Stimulated activated CD4-positive, alpha-beta T cell treated with anti-CD3 and anti-CD28 coated beads, TNF-alpha, amount 100 ng/mL, for 48 hours (primary cell): ENCODE results near the gene COL1A1.

Experiments used
- DNase-seq, 3 donors: peaks; one replicate each; pipeline ENCODE4 v3.0.0-alpha.2; 2020; ENCODE audit warnings: low read depth in 3 of 3

COL1A1 gene

GRCh38 chr17:50186661-50187393, 14.6 kb downstream of the COL1A1 start:
- no peak for DNase-seq

GRCh38 chr17:50185631-50186471, 15.6 kb downstream of the COL1A1 start:
- no peak for DNase-seq

GRCh38 chr17:50184611-50185398, 16.6 kb downstream of the COL1A1 start:
- DNase-seq: no peak

DNA sequence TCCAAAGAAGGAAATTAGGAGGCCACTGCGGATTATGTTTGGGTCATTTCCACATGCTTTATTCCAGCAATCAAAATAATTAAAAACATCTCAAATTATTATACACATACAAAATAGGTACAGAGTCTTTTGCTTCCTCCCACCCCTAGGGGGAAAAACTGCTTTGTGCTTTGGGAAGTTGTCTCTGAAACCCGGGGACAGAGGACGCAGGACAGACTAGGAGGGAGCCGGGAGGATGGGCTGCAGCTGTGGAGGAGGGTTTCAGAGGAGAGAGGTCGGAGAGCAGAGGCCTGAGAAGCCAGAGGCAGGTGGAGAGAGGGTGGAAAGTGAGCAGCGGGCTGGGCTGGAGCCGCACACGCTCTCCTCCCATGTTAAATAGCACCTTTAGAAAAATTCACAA, 17.4 kb downstream of the COL1A1 start:
- no peak for DNase-seq

DNA sequence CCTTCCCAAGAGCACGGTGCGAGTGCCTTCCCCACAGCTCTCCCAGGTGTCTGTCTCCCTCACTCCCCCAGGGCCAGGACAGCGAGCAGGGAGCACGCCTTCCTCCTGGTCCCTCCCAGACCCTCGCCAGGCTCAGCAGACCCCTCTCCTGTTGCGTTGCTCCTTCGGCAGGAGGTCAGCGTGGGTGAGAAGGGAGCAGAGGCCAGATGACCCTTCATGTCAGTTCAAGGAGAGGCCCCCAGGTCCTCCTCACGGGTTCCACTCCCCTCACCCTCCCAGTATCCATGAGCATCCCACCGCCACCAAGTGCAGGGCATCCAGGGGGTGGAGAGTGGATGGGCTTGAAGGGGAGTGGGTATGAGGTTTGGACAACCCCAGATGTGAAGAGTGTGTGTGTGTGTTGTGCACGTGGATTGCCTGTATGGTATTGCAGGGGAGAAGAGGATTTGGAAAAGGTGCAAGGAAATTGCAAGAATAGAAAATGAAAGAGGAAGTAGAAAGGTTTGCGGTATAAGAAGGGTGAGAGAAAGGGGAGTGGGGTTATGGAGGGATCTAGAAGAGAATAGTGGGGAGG, 17.9 kb downstream of the COL1A1 start:
- DNase-seq: no peak

- DNase-seq: no peak
Observed at GRCh38 chr17:50182783-50183420, 18.5 kb downstream of the COL1A1 start.

DNA sequence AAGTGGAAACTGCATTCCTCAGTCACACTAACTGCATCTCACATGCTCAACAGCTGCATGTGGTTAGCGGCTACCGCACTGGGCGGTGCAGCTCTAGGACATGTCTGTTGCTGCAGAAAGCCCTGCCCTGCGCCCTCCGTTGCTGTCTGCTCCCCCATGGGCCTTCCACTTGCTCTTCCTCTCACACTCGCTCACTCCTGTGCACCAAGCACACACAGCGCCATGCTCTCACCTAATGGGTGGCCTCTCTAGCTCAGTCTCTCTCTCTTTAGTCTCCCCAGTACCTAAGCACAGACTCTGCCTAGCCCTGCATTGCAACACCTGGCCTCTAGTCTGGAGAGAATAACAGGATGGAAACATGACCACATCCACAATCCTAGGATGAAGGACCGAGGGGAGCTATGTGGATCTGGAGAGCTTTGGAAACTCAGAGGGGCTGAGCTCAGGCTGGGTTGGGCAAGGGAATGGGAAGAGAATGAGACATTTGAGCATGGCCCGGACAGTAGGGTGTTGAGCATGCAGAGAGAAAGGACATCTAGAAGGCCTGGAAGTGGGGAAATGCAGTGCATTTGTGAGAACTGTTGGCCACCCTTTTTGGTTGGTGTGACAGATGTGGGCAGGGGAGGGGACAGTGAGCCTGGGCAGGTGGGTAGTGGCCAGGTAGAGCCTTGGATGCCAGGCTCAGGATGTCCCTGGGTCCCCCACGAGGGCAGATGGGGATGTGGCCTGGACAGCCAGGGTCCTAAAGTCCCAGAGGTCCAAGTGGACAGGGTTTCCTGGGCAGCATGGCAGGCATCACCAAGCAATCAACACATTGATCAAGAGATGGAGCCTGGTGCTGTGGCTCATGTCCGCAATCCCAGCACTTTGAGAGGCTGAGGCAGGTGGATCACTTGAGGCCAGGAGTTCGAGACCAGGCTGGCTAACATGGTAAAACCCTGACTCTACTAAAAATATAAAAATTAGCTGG, 19.6 kb downstream of the COL1A1 start:
- no peak for DNase-seq

GRCh38 chr17:50181144-50181543, 20.3 kb downstream of the COL1A1 start:
- DNase-seq: no peak

- DNase-seq: no peak
Observed at GRCh38 chr17:50180620-50181019, 20.8 kb downstream of the COL1A1 start.

GRCh38 chr17:50180111-50180510, 21.3 kb downstream of the COL1A1 start:
- DNase-seq: no peak

DNA sequence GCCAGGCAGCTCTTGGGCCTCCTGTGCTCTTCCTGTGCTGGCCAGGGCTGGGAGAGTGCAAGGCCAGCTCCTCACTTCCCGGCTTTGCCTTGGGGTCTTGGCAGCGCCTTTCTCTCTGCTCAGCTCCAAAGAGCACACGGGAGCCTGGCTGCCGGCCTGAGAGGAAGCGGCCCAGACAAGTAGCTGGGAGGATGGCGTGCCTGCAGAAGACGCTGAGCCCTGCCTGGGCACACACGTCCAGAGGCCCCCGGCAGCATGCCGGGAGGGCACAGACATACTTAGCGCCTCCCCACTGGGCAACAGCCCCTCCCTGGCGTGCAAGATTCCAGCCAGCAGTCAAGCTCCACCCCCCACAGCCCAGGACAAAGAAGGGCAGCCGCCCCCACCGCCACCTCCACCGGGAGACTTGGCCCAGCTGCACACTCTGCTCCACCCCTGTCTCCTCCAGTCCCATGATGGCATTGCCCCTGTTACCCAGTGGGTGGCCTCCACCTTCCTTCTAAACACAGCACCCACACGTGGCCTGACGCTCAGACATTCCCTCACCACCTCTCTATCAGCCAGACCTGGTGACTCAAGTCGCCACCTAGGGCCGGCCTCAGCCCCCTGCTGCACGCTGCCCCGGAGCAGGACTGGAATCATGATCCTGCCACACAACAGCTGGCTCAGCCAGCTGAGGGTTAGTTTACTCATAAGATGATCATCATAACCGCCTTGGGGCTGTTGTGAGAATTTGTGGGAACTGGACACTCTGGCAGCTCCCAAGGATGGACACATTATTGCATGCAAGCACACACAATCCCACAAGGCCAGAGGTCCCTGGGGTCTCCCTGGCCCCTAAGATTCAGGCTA, 23.2 kb downstream of the COL1A1 start:
- peak in 1 of 3 donors; percentile 15 for DNase-seq

DNA sequence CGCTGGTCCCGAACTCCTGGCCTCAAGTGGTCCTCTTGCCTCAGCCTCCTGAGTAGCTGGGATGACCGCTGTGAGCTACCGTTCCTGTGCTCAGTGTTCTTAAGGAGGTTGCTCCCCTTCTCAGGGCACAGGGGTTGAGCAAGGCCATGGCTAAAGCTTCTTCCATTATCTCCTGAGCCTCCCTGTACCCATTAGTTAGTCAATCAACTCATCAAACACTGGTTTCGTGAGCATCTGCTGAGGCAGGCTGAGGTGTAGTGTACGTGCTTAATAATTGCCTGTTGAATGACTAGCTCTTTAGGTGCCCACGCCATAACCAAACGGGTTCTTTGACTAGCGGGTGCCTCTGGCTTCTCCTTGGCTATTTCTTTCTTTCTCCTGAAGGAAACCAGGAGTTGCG, 24.0 kb downstream of the COL1A1 start:
- DNase-seq: no peak

GRCh38 chr17:50176559-50177357, 24.7 kb downstream of the COL1A1 start:
- no peak for DNase-seq

DNA sequence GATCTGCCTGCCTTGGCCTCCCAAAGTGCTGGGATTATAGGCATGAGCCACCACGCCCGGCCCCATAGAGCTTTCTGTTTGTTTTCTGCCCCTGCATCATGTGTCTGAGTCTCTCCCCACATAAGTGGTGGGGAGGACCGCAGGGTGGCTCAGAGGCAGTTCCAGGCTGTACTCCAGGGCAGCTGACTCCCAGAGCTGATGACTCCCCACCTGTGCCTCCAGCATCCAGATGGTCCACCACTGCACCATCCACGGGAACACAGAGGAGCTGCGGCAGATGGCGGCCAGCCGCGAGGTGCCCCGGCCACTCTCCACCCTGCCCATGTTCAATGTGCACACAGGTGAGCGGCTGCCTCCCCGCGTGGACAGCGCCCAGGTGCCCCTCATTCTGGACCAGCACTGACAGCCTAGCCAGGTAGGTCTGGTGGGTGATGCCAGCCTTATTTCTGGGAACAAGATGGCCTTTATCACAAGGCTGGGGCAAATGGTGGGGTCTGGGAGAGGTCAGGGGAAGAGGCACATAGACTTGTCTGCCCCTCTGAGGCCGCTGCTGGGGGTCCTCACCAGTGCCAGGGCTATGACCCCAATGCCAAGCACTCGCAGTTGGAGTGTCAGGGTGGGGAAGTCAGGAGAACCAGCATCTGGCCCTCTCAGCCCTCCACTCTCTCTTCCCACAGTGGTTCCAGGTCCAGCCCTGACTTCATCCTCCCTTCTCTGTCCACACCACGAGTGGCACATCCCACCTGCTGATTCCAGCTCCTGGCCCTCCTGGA, 26.2 kb downstream of the COL1A1 start:
- no peak for DNase-seq

DNA sequence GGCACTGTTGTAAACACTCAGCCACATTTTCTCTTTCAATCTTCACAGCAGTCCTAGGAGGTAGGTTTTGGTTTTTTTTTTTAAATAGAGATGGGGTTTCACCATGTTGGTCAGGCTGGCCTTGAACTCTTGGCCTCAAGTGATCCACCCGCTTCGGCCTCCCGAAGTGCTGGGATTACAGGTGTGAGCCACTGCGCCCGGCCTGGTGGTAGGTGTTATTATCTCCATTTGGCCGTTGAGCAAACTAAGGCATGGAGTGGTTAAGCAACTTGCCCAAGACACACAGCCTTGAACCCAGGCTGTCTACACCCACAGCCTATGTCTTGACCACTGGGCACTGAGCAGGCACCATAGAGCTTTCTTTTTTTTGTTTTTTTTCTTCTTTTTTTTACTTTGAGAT, 27.0 kb downstream of the COL1A1 start:
- DNase-seq: no peak

- no peak for DNase-seq
Observed at GRCh38 chr17:50173335-50173941, 28.0 kb downstream of the COL1A1 start.

DNA sequence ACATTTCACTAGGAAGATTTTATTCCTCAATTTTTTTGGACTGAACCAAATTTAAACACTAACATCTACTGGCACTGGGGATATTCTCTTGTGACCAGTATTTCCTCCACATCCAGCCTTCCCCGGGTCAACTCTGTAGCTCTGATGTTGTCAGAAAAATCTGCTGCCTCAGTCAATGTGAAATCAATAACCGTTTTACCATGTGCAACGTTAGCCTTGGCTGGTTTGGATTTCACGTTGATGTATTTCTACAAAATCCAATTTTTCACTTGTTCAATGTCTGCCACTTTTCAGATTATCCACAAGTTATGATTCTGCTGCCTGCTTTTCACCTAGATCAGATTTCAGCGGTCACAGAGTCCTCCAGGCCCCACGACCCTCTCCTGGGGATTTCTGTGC, 28.5 kb downstream of the COL1A1 start:
- no peak for DNase-seq
